ENCODE results near the gene ALK. TPM values are rescaled to one million over a fixed set of nuclear protein-coding genes. Genes with fewer than 3 reads are reported as not detected.

ALK gene
- total RNA-seq, 1 donor from 2014 or later: not detected

DNA sequence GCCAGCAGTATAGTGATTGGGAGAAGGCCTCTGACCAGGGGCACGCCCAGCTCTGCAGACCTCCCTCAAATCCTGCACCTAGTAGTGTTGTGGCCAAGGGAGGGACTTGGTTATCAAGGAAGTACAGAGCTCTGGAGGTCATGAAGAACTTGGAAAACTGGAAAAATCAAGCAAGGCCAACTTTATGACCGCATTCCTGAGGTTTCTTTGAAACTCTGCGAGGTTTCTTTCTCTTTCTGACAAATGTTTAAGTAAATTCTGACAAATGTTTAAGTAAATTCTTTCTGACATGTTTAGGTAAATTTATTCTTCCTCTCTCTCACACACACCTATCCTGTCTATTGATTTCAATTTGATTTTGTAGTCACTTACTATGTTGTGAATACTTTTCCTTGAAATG, 775.2 kb downstream of the ALK start:
- Histone ChIP-seq H3K36me3 (ENCODE audit: control insufficient read depth, insufficient read depth, low read length) (peaks cover 15% of the 10 kb centered on the region), H3K4me3 (ENCODE audit: low read depth, low read length) (no peak overlapping the region), H3K27me3 (ENCODE audit: control insufficient read depth, insufficient read depth, low read length) (no peaks in the 10 kb centered on the region)
- DNase-seq (ENCODE audit: low read depth) (no peak), FAIRE-seq (no peak)
- TF ChIP-seq CTCF (IDR thresholded peaks at IDR 0.05; ENCODE audit: insufficient read depth, low read length, severe bottlenecking): no peak

GRCh38 chr2:29143657-29144056, 777.7 kb downstream of the ALK start:
- FAIRE-seq (no peak), DNase-seq (ENCODE audit: low read depth) (no peak)
- no peaks in the 10 kb centered on the region for H3K27me3 ChIP-seq (ENCODE audit: control insufficient read depth, insufficient read depth, low read length)
- peaks cover 15% of the 10 kb centered on the region for H3K36me3 ChIP-seq (ENCODE audit: control insufficient read depth, insufficient read depth, low read length)
- H3K4me3 ChIP-seq (ENCODE audit: low read depth, low read length): no peak overlapping the region
- TF ChIP-seq CTCF (IDR thresholded peaks at IDR 0.05; ENCODE audit: insufficient read depth, low read length, severe bottlenecking): no peak

Other genes starting within 250 kb of the ALK start
- gene YPEL5, start 225.4 kb upstream of the ALK start, total RNA-seq: 84.2 and 113 TPM in 2 replicates